Measurements from ENCODE around the gene TRAPPC10.

TRAPPC10 gene

GRCh38 chr21:43983860-43984420 lies 28.2 kb upstream of the TRAPPC10 start:
- DNase-seq = no peak

- DNase-seq = no peak
These were observed 27.0 kb upstream of the TRAPPC10 start for GRCh38 chr21:43984905-43985689.

DNA sequence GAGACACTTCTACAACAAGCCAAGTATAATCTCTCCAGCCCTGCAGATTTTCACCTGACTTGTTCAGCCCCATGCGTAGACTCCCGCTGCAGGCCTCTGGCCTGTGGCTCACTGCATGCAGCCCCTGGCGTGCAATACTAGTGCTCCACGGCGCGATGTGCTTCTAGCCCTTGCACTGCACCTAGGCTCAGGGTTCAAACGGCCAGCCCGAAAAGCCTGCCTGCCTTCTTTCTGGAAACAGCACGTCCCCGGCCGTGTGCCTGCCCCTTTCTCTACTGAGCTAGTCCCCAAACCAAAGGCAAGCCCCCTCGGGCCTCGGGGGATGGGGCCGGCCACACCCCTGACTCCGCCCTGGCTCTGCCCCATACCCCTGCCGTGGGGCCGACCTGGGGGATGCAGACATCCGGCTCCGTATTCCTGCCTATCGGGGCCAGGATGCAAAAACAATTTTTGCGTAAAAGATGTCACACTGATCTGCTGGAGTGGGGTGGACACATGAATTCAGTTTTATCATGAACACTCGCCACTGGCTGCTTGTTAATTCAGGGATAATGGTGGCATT lies 26.3 kb upstream of the TRAPPC10 start:
- DNase-seq = no peak

GRCh38 chr21:43986544-43987451 lies 25.3 kb upstream of the TRAPPC10 start:
- no peak for DNase-seq

GRCh38 chr21:43987509-43987908 lies 24.6 kb upstream of the TRAPPC10 start:
- no peak for DNase-seq

GRCh38 chr21:43988016-43988415 lies 24.1 kb upstream of the TRAPPC10 start:
- no peak for DNase-seq

- no peak for DNase-seq
These were observed 23.4 kb upstream of the TRAPPC10 start for GRCh38 chr21:43988506-43989230.

DNA sequence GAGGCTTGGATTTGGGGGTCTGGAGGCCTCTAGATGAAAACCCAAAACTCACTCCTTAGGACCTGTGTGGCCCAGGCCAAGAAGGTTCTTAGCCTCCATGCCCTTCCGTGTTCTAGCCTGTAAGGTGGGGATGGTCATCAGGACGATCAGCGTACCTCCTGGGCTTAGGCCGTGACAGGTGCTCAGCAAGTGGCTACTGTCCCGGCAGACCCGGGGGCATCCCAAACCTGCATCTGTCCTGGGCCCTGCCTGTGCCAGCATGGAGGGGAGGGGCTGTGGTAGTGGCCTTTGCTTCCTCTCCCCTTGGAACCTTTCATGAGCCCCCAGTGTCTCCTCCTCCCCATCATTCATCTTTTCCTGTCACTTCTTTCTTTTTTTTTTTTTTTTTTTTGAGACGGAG lies 22.7 kb upstream of the TRAPPC10 start:
- DNase-seq = no peak

- DNase-seq = no peak
These were observed 20.6 kb upstream of the TRAPPC10 start for GRCh38 chr21:43991447-43991991.

DNA sequence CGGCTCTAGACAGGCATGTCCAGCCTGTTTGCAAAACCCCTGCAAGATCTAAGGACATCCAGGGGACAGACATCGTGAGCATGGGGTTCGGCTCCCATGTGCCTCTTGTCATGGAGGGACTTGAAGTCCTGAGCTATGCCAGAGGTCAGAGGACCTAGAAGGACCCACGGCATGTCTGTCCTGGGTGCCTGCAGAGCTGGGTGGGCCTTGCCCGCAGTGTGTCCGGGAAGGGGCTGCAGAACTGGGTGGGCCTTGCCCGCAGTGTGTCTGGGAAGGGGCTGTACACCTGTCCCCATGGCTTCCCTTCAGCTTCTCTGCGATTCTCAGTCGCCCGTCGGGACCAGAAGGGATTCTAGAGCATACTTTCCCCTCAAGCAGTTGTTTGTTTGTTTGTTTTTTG lies 20.0 kb upstream of the TRAPPC10 start:
- DNase-seq = no peak

DNA sequence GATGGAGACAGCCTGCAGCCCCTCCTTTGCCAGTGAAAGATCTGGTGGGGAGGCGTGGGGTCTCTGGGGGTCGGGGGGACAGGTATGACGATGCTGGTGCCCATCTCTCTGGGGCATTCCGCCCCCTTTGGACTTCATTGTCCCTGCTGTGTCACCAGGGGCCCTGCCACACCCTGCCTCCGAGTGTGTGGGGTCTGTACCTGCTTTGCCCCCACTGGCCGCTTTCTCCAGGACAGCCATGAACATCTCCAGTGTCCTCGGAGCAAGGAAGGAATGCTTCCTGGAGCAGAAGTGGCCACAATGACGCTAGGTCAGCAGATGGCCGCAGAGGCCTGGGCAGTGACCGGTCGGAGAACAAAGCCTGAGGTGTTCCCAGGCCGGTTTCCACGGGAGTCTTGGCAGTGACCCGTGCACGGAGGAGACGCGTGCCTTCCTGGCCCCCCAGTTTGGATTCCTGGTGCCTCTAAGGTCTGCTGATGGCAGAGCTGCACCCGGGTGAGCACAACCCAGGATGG lies 18.6 kb upstream of the TRAPPC10 start:
- DNase-seq = no peak

- DNase-seq = no peak
These were observed 18.0 kb upstream of the TRAPPC10 start for GRCh38 chr21:43994085-43994484.

- DNase-seq = no peak
These were observed 17.5 kb upstream of the TRAPPC10 start for GRCh38 chr21:43994646-43995045.

GRCh38 chr21:43995521-43996105 lies 16.5 kb upstream of the TRAPPC10 start:
- no peak for DNase-seq

DNA sequence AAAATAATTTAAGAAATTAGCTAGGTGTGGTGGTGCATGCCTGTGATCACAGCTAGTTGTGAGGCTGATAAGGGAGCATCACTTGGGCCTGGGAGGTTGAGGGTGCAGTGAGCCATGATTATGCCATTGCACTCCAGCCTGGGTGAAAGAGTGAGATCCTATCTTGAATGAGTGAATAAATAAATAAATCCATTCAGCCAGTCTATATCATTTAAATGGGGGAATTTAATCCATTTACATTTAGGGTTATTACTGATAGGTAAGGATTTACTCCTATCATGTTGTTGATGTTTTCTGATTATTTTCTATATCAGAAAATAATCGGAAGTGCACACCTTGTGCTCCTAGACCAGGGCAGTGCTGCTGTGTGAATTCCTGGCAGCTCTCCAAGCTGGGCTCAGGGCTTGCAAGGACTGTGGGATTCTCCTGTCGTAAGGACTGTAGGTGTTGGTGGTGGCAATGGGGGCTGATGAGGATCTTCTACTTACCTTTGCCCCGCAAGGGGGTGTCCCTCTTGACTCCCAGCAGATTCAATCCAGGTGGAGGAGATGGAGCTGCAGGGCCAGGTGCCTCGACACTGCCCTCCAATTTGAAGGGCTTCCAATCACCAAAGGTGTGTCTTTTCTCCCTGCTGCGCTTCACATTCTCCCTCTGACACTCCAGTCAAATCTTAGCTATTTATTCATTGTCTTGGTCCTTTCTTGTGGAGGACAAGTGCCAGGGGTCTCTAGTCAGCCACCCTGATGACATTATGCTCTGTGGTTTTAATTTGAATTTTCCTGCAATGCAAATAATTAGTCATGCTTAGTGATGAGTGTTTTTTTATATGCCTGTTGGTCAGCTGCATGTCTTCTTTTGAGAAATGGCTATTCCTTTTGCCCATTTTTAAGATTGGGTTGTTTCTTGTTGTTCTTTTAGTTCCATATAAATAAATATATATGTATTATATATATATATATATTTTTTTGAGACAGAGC lies 14.1 kb upstream of the TRAPPC10 start:
- DNase-seq = no peak

DNA sequence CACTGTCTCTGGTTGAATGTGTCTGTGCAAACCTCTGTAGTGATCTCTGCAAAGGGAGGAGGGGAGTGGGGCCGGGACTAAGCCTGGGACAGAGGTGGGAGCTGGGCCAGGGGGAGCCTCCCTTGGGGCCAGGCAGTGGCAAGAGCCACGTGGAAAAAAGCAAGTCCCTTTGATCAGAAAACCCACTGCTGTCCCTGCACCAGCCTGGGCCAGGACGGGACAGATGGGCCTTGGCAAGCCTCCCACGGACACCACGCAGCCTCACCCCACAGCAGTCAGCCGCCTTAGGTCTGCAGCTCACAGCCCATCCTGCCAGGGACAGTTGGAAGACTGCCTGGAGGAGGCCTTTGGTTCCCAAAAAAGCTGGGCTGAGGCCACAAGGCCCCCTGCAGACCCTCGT lies 11.7 kb upstream of the TRAPPC10 start:
- no peak for DNase-seq

GRCh38 chr21:44002511-44002910 lies 9.6 kb upstream of the TRAPPC10 start:
- DNase-seq = no peak

DNA sequence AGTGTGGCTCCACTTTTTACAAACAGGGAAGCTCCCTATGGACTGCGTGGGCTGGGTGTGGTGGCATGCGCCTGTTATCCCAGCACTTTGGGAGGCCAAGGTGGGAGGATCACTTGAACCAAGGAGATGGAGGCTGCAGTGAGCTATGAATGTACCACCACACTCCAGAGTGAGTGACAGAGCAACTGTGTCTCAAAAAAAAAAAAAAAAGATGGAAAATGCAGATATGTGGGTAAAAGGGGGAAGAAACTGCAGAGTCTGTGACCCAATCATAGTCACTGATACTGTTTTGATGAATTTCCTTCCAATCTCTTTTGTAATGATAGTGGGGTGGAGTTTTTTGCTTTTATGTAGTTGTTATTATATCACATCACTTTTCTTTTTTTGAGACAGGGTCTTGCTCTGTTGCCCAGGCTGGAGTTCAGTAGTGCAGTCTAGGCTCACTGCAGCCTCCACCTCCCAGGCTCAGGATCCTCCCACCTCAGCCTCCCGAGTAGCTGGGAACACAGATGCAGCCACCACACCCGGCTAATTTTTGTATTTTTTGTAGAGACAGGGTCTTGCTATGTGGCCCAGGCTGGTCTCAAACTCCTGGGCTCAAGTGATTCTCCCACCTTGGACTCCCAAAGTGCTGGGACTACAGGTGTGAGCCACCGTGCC lies 8.7 kb upstream of the TRAPPC10 start:
- DNase-seq = no peak

DNA sequence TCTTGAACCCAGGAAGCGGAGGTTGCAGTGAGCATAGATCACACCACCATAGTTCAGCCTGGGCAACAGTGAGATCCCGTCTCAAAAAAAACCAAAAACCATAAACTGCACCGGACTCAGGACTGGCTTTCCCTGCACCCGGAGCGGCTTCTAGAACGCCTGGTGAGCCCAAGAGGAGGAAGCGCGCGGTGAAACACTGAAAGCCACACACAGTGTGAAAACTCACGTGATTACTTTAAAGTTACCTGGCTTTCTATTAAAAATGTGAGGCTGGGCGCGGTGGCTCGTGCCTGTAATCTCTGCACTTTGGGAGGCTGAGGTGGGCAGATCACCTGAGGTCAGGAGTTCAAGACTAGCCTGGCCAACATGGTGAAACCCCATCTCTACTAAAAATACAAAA lies 7.0 kb upstream of the TRAPPC10 start:
- no peak for DNase-seq

DNA sequence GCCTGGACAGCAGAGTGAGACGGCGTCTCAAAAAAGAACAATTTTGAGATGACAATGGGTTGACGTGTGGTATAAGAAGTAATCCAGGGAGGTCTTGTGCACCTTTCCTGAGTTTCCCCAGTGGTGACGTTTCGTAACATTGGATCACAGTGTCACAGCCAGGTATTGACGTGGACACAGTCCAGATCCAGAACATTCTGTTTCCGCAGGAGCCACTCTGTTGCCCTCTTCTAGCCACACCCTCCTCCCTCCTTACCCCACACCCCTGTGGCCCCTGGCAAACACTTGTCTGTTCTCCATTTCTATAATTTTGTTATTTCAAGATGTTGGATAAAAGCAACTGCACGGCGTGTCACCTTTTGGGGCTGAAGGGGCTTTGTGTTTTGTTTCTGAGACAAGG lies 6.5 kb upstream of the TRAPPC10 start:
- no peak for DNase-seq
